Lower leg skin (tissue), 3 donors: ENCODE results near the gene DTNB.

Experiments used
- POLR2A ChIP-seq, 2 donors: fragments of 450-650 bp; IDR thresholded peaks; one replicate each; pipeline ENCODE4 v1.6.1; 2016 to 2017; ENCODE audit warnings: antibody characterized with exemption in 2 of 2, mild to moderate bottlenecking in 1 of 2, moderate library complexity in 1 of 2
- TF ChIP-seq, protein P1 (sequence below), 3 donors: fragments of 450-650 bp; IDR thresholded peaks; one replicate each; pipeline ENCODE4 v1.5.1; 2016; ENCODE audit warnings: antibody characterized with exemption in 3 of 3, mild to moderate bottlenecking in 3 of 3, moderate library complexity in 2 of 3

DNA sequence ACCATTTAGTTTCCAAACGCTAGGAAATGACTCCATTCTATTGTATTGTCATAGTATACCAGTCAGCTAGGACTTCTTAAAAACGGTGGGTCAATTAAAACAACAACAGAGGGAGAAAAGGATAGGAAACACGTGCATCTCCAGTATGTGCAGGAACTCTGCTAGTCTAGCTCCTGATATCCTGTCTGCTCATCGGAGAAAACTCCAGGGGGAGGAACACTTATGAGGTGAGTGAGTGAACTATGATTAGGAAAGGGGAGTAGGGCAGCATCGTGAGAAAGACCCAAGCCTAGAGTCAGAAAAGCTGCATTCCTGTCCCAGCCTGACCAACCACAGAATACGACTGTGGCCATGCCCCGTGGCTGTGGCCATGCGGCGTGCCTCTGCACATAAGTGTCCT lies 34.2 kb downstream of the DTNB start:
- TF ChIP-seq, protein P1, sequence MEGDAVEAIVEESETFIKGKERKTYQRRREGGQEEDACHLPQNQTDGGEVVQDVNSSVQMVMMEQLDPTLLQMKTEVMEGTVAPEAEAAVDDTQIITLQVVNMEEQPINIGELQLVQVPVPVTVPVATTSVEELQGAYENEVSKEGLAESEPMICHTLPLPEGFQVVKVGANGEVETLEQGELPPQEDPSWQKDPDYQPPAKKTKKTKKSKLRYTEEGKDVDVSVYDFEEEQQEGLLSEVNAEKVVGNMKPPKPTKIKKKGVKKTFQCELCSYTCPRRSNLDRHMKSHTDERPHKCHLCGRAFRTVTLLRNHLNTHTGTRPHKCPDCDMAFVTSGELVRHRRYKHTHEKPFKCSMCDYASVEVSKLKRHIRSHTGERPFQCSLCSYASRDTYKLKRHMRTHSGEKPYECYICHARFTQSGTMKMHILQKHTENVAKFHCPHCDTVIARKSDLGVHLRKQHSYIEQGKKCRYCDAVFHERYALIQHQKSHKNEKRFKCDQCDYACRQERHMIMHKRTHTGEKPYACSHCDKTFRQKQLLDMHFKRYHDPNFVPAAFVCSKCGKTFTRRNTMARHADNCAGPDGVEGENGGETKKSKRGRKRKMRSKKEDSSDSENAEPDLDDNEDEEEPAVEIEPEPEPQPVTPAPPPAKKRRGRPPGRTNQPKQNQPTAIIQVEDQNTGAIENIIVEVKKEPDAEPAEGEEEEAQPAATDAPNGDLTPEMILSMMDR (IDR thresholded peaks at IDR 0.05) = no peak
- TF ChIP-seq POLR2A (IDR thresholded peaks at IDR 0.05) = no peak
